Activated CD4-positive, CD25-positive, alpha-beta regulatory T cell treated with anti-CD3 and anti-CD28 coated beads, Interleukin-2, amount 50 U/mL, for 16 hours (primary cell): ENCODE data around the gene TTC4.

Experiments
- DNase-seq: peaks from one replicate; pipeline ENCODE4 v3.0.0-alpha.2; 2020; ENCODE audit warnings: low read depth, low spot score

TTC4 gene, protein sequence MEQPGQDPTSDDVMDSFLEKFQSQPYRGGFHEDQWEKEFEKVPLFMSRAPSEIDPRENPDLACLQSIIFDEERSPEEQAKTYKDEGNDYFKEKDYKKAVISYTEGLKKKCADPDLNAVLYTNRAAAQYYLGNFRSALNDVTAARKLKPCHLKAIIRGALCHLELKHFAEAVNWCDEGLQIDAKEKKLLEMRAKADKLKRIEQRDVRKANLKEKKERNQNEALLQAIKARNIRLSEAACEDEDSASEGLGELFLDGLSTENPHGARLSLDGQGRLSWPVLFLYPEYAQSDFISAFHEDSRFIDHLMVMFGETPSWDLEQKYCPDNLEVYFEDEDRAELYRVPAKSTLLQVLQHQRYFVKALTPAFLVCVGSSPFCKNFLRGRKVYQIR

DNA sequence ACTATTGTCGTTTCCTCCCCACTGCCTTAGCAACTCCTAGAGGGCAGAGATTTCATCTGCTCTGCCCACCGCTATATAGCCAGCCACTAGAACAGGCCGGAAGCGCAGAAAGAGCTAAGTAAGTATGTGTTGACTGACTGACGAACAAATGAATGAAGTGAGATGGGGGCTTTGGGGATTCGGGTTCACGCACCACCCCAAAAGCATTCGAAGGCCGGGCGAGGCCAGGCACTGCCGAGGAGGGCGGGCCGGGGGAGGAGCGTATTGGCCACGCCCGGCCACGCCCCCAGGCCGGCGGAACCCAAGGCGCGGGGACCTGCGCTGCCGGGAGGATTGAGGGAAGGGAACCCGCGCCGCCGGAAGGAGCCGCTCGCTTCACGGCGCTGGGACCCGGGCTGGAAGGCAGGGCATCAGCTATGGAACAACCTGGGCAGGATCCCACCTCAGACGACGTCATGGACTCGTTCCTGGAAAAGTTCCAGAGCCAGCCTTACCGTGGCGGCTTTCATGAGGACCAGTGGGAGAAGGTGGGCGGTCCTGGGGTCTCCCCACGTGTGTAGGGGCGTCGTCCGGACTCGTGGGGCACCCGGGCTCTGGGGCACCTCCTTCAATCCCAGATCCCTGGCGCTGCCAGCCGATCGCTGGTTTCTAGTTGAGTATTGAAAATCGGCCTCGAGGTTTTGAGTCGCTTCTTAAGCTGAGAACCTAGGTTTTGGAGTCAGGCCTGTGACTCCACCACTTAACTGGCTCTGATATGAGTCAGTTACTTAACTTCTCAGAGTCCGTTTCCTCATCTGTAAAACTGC is at the start of gene TTC4:
TTC4 (plus strand) TSS at position 369 of the 806 bp plus-strand sequence; CDS start at position 417, 48 bp downstream.
- peak; percentile 69 for DNase-seq

DNA sequence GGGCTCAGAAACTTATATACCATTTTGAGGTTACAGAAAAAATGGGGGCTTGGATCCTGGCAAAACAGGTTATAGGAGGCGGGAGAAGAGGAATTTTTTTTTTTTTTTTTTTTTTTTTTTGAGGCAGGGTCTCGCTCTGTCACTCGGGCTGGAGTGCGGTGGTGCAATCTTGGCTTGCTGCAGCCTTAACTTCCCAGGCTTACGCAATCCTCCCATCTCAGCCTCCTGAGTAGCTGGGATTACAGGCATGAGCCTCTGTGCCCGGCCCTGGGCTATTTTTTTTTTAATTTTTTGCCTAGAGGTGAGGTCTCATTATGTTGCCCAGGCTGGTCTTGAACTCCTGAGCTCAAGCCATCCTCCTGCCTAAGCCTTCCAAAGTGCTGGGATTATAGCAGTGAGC is 49.3 kb upstream of the TTC4 start:
- DNase-seq, result no peak

DNA sequence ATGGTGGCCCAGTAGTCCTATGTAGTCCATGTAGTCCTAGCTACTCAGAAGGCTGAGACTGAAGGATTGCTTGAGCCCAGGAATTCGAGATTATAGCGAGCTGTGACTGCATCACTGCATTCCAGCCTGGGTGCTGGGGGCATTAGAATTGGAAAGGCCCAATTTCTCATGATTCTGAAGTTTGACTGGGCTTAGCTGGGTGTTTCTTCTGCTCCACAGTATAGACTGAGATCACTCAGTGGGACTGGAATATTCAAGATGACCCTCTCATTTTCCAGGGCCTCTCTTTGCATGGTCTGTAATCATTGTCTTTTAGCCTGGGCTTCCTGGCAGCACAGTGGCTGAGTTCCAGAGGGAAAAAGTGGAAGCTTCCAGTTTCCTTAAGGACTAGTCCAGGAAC is 47.9 kb upstream of the TTC4 start:
- no peak for DNase-seq

DNA sequence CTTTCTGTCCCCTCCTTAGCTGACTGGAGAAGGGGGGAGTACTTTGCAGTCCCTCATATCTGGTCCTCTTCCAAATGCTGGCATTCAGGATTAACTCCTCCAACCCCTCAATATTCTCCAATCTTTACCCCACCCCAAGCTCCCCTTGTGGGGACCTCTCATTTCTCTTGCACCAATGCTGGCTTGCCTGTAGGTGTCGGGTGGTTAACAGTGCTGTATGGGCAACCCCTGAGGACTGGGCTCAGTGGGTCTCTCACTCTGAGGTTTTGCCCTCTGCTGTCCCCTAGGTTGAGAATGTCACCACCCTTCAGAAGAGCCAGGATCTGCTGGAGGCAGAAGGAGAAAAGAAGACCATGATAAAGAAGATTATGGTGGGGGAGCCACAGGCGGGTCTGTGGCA is 47.1 kb upstream of the TTC4 start:
- no peak for DNase-seq

DNA sequence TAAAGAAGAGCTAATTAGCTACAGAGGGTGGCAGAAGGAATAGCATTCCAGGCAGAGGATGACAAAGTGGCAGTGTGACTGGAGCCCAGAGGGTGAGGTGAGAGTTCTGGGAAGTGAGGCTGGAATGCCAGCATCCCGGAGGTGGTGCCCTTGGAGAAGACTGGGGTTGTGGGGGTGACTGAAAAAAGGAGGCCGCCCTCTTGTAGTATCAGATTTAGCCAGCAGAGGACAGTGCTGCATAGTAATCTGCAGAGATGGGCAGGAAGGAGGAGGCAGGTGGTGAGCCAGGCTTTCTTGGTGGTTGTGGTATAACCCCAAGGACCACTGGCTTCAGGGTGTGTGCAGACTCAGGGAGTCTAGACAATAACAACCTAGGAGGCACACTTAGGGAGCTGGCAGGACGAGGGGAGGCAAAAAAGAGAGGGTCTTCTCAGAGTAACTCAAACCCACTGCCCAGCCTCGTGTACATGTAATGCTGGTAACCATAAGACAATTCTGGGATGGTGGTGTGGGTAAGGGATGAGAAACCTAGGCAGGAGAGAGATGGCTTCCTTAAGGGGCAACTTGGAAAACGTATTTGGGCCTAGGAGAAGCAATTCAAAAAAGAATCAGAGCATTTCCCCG is 43.6 kb upstream of the TTC4 start:
- DNase-seq, result peak; percentile 40

DNA sequence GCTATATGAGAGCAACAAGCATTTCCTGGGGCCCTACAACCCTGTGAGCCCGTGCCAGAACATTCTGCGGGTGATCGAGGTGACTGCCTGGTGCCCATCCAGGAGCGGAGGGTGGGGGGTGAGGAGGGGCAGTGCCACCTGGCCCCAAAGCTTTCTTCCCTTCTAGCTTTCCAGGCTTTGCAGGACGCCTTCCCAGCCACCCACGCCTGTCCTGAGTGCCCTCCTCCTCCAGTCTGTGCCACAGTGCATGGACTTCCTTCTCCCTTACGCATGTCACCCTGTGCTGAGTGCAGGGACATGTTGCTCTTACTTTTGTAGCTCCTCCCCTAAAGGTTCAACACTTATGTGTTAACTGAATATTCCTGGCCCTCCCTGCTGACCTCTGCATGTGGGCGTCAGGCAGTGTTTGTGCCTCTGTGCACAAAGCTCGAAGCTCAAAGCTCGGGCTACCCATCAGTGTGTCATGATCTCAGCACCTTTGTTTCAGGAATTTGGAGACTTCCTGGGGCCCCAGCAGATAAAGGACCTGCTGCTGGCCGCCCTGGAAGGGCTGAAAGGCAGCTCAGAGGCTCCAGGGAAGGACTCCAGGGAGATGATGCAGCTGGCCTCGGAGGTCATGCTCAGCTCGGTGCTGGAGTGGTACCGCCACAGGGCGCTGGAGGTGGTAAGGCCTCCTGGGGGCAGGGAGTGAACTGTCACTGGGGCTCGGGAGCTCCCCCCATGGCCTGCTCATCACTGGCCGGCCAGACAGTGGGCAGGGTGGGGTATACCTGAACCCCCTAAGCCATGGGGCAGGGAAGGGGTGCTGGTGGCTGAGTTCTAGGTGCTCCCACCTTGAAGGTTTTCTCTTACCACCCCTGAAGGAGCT is 36.7 kb upstream of the TTC4 start:
- no peak for DNase-seq

DNA sequence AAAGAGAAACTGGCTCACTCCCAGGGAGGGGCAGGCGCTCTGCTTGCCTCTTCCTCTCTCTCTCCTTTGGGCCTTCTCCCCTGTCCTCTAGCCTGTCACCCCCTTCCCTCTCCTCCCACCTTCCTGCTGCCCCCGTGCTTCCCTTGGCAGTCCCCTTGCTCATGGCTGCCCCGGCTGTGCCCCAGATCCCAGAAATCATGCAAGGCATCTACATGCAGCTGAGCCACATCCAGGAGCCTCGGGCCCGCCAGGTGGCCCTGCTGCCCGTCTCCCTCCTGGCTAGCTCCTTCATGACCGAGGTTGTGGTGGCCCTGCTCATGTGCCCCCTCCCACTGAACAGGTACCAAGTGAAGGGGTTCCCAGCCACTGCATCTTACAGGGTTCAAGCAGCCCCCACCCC is 36.0 kb upstream of the TTC4 start:
- no peak for DNase-seq

DNA sequence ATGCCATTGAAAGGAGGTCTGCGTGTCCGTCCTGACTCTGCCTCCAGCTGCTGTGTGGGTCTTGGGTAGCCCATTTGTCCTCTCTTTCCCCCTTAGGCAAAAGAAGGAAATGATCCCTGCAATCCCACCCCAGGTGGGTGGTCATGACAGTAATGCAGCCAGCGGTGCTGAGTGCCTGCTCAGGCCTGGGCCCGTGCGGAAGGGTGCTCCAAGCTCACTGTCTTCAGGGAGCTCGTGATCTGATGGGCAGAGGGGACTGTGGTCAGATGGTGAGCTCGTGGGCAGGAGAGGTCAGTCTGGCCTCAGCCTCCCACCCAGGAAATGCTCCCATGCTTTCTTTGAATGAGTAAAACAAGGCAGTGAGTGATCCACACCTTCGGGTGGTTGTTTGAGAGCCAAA is 35.3 kb upstream of the TTC4 start:
- no peak for DNase-seq

DNA sequence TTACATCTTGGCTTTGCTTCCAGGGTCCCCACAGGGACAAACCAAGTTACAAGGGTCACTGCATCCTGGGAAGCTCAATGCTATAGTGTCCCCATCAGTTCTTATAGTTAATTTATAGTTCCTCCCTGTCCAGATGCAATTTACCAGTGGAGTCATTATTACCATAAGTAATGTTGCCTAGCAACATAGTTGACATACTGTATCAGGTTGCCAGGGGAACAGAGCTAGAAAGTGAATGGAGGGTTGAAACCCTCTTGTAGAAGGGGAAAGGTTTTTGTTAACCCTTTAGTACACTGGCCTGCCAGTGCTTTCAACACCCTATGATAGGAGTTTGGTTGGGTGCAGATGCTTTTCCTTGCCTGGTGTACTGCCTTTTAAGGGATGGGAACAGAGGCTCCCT is 34.3 kb upstream of the TTC4 start:
- no peak for DNase-seq

DNA sequence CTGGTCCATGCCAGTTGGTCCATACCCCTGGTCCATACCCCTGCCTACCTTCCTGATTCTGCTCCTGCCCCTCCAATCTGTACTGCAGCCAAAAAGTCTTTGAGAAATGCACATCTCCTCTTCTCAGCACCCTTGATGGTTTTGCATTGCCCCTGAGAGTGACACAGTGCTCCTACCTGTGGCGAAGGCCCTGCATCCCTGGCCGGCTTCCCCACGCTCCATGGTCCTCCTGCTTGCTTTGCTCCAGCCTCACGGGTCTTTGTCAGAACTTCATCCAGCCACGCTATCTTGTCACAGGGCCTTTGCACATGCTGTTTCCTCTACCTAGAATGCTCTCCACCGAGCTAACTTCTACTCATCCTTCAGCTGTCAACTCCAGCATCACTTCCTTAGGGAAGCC is 32.2 kb upstream of the TTC4 start:
- DNase-seq, result no peak

DNA sequence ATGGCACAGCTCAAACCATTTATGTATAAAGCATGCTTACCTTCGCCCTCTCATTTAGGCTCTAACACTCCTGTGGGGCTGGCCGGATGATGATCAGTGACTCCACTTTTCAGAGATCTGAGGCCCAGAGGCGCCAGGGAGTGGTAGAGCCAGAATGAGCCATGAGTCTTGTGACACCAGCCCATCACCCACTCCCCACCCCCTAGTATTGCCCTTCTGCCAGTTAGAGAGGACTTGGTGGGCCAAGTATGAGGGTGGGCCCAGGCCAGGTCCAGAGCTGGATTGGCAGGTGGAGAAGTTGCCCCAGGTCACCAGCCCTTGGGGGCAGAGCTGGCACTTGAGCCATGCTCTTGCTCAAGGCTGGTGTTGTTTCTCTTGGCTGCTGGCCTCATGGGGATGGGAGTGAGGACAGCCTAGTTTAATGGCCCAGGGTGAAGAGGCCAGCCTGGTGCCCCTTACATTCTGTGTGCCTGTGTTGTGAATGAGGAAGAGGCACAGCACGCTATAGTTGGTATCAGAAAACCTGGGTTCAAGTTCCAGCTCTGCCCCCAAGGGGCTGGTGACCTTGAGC is 30.2 kb upstream of the TTC4 start:
- no peak for DNase-seq

DNA sequence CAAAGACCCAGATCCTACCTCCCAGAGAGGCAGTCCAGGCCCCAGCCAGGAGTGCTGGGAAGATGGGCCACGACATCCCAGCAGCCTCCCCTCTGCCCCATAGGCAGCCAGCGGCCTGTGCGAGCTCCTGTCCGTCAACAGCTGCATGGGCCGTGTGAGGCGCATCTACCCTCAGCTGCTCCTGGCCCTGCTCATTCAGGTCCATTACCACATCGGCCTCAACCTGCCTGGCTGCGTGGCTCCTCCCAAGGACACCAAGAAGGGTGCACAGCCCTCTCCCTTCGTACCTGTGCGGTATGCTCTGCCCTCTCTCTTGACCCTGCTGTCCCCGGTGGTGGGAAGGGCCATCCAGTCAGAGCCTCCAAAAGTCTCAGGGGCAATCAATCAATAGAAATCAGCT is 29.5 kb upstream of the TTC4 start:
- DNase-seq, result no peak

DNA sequence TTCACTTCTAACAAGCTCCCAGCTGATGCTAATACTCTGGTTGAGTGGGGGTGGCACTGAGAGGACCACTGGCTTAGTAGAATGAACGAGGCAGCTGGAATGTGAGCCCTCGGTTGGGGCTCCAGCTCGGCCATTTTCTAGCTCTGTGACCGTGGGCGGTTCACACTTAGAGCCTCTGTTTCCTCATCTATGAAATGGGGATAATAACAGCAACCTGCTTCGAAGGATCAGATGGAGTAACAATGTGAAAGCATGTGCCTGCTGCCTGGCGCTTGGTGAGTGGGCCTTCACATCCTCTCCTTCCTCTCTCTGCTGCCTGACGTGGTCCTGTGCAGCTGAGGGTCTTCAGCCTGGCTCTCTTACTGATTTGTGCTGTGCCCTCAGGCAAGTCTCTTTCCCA is 20.9 kb upstream of the TTC4 start:
- DNase-seq, result no peak

DNA sequence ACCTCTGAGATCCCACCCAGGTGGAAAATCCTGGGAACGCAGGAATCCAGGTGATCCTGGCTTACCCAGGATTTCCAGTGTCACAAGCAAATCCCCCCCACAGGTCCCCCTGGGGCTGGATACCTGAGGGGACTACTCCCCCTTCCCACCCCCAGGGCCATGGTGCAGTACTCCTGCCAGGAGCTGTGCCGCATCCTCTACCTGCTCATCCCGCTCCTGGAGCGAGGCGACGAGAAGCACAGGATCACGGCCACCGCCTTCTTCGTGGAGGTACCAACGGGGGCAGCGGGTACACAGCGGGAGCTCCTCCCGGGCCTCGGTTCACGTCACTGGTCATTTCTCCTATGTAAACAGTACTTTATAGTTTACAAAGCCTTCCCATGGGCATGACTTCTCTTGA is 20.4 kb upstream of the TTC4 start:
- DNase-seq, result no peak

DNA sequence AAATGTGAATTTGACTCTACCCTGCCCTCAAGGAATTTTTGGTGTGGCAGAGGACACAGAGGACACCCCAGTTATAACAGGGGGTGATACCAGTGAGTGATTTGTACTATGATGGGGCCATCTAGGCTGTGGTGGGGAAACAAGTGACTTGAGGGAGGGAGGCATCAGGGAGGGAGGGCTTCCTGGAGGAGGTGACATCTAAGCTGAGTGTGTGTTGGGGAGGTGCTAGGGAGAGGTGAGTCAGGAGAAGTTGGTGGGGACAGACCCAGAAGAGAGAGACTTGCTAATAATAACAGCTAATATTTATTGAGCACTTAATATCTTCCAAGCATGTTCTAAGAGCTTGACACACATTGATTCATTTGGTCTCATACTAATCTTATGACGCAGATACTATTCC is 19.9 kb upstream of the TTC4 start:
- DNase-seq, result no peak

DNA sequence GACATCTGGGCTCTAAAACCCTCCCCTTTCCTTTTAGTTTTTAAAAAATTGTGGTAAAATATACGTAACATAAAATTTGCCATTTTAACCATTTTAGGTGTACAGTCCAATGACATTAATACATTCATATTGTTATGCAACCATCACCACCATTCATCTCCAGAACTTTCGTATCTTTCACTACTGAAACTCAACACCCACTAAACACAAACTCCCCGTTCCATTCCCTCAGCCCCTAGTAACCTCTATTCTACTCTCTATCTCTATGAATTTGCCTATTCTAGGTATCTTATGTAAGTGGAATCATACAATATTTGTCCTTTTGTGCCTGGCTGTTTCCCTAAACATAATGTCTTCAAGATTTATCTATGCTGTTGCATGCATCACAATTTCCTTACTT is 19.4 kb upstream of the TTC4 start:
- no peak for DNase-seq

DNA sequence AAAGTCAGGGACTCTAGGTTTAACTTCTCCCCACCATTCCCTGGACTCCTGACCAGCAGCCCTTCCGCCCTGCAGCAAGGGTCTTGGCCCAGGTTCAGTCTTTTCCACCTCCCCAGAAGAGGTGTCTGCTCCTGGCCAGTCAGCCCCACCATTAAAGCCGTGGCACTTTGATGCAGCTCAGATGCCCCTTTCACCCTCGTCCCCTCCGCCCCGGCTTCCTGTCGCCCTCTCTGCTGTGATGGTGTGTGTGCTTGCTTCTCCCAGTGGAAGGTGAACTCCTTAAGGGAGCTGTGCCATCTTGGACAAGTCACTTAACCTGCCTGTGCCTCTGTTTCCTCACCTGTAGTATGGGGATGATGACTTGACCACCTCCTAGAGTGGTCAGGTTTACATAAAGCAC is 17.8 kb upstream of the TTC4 start:
- DNase-seq, result no peak

DNA sequence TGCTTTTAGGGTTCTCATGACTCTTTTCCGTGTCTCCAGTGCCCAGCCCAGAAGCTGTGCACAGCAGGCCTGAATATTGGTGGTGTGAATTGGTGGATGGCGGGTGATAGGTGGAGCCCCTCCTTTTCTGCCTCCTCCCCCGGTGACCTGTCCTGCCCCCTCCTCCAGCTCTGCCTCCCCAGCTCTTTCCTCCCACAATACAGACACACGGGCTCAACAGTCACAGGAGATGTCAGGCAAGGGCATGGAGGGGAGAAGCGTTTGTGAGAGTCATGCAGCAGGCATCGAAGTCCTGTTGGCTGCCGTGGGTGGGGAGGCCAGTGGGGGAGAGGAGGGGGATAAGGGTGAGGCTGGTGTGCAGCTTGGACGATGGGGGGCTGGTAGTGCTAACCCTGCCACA is 17.3 kb upstream of the TTC4 start:
- no peak for DNase-seq

DNA sequence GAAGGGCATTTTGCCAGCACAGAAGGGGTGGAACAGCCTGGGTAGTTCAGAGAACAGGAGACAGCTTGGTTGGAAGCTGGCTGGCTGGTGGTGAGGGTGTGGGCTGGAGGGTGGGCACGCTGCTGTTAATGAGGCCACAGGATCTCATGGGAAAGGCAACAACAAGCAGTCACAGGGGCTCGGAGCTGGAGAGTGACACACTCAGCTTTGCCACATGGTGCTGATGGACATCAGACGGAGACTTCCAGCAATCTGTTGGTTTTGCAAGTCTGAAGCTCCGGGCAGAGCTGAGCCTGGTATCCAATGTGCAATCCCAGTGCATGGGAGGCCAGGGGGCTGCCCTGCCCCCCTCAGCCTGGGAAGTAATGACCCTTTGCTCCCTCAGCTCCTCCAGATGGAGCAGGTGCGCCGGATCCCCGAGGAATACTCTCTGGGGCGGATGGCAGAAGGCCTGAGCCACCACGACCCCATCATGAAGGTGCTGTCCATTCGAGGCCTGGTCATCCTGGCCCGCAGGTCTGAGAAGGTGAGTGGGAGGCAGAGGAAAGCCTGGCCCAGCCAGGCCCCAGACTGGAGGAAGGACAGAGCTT is 15.6 kb upstream of the TTC4 start:
- no peak for DNase-seq

DNA sequence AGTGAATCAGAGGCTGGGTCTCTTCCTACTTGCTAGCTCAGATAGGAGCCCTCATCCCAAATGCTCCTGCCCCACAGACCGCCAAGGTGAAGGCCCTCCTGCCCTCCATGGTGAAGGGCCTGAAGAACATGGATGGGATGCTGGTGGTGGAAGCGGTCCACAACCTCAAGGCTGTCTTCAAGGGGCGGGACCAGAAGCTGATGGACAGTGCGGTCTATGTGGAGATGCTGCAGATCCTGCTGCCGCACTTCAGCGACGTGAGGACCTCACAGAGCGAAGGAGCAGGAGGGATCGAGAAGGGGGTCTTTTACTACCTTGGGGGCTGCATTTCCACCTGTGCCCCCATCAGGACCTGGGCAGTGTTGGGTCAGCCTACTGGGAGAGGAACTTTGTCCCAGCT is 14.6 kb upstream of the TTC4 start:
- DNase-seq, result no peak

DNA sequence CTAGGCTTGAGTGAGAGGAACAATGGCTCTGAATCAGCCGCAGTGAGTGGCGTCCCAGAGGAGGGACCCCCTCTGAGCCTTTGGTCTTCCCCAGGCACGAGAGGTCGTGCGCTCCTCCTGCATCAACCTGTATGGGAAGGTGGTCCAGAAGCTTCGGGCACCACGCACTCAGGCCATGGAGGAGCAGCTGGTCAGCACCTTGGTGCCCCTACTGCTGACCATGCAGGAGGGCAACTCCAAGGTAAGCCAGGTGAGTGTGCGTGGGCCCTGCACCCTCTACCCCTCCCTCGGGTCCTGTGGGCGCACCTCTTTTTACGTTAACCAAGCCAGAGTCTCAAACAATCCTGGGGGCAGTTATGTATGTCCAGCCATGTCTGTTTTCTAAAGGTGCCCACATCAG is 13.7 kb upstream of the TTC4 start:
- no peak for DNase-seq
